Measurements from ENCODE around the gene TP53TG3C. TPM values are rescaled to one million over a fixed set of nuclear protein-coding genes. Genes with fewer than 3 reads are reported as not detected.
"Not testable (repeated sequence)": the region's sequence is repeated elsewhere in the genome, so short reads cannot be mapped to it uniquely, and the experiment has no call there.

The TP53TG3C gene
- total RNA-seq = not detected
- not detected for polyA plus RNA-seq
- 0 reads per million in 6 experiments for total RNA-seq

GRCh38 chr16:33193926-33194325 is at the start of gene TP53TG3C:
TSS of gene TP53TG3C (plus strand) at chr16:33194226. CDS start at chr16:33194294, 68 bp downstream.
- H3K27me3 Mint-ChIP-seq, H3K36me3 Mint-ChIP-seq, POLR2A ChIA-PET, DNase-seq, ATAC-seq, H3K4me3 Mint-ChIP-seq, H3K9me3 Mint-ChIP-seq, H3K4me1 Mint-ChIP-seq, H3K27ac Mint-ChIP-seq: not testable (repeated sequence)

Other genes starting within 250 kb of the TP53TG3C start
- not detected for gene TP53TG3E, start 110.1 kb downstream of the TP53TG3C start, total RNA-seq
- gene TP53TG3E, start 110.1 kb downstream of the TP53TG3C start, polyA plus RNA-seq = not detected
- gene TP53TG3B, start 166.6 kb downstream of the TP53TG3C start, total RNA-seq = not detected
- gene TP53TG3B, start 166.6 kb downstream of the TP53TG3C start, polyA plus RNA-seq = not detected